Nephron progenitor cell (in vitro differentiated cells): ENCODE data around the gene ZSCAN1.

ENCODE experiments used
- DNase-seq: peaks from one replicate; pipeline ENCODE4 v3.0.0; 2021
- H3K27ac Mint-ChIP-seq: 2 replicates; pipeline ENCODE4 v1.8.0; 2021; ENCODE audit warnings: mild to moderate bottlenecking, moderate library complexity, mixed read lengths
- H3K27me3 Mint-ChIP-seq: 2 replicates; pipeline ENCODE4 v1.8.0; 2021; ENCODE audit warnings: mild to moderate bottlenecking, low read depth, mixed read lengths; ENCODE audit not compliant: poor library complexity
- H3K36me3 Mint-ChIP-seq: 2 replicates; pipeline ENCODE4 v1.8.0; 2021; ENCODE audit warnings: low read depth, mixed read lengths
- H3K4me1 Mint-ChIP-seq: 2 replicates; pipeline ENCODE4 v1.8.0; 2021; ENCODE audit warnings: mixed read lengths
- H3K4me3 Mint-ChIP-seq: 2 replicates; pipeline ENCODE4 v1.8.0; 2021; ENCODE audit warnings: mild to moderate bottlenecking, moderate library complexity, mixed read lengths
- H3K9me3 Mint-ChIP-seq: 2 replicates; pipeline ENCODE4 v1.8.0; 2021; ENCODE audit warnings: mild to moderate bottlenecking, moderate library complexity, mixed read lengths
- CTCF ChIP-seq: fragments of 200-600 bp; sonication (generic); IDR thresholded peaks from 2 replicates; pipeline ENCODE4 v1.5.0; 2021; ENCODE audit warnings: antibody characterized with exemption

The ZSCAN1 gene

GRCh38 chr19:58035863-58036262 is 2.0 kb downstream of the ZSCAN1 start:
- H3K27ac Mint-ChIP-seq, result no peak overlapping the region
- peaks cover 4% of the 10 kb centered on the region for H3K27me3 Mint-ChIP-seq
- H3K4me3 Mint-ChIP-seq, result peak overlapping the region; percentile 32
- H3K9me3 Mint-ChIP-seq, result peaks cover 72% of the 10 kb centered on the region
- DNase-seq, result no peak
- H3K4me1 Mint-ChIP-seq, result peaks cover 16% of the 10 kb centered on the region
- TF ChIP-seq CTCF, result no peak
- H3K36me3 Mint-ChIP-seq, result peaks cover 29% of the 10 kb centered on the region

- peaks cover 84% of the 10 kb centered on the region for H3K9me3 Mint-ChIP-seq
- no peak for TF ChIP-seq CTCF
- peaks cover 35% of the 10 kb centered on the region for H3K36me3 Mint-ChIP-seq
- peak overlapping the region; percentile 49 for H3K27ac Mint-ChIP-seq
- peaks cover 16% of the 10 kb centered on the region for H3K4me1 Mint-ChIP-seq
- DNase-seq, result no peak
- H3K4me3 Mint-ChIP-seq, result no peak overlapping the region
- H3K27me3 Mint-ChIP-seq, result peaks cover 16% of the 10 kb centered on the region
Measured at GRCh38 chr19:58037927-58038687, 4.3 kb downstream of the ZSCAN1 start.

GRCh38 chr19:58038688-58039204 is 4.9 kb downstream of the ZSCAN1 start:
- no peak for DNase-seq
- H3K4me1 Mint-ChIP-seq, result peaks cover 16% of the 10 kb centered on the region
- H3K27ac Mint-ChIP-seq, result no peak overlapping the region
- H3K27me3 Mint-ChIP-seq, result peaks cover 18% of the 10 kb centered on the region
- no peak overlapping the region for H3K4me3 Mint-ChIP-seq
- TF ChIP-seq CTCF, result no peak
- peaks cover 35% of the 10 kb centered on the region for H3K36me3 Mint-ChIP-seq
- H3K9me3 Mint-ChIP-seq, result peaks cover 84% of the 10 kb centered on the region

GRCh38 chr19:58040751-58041525 is 7.1 kb downstream of the ZSCAN1 start:
- TF ChIP-seq CTCF, result no peak
- Mint-ChIP-seq H3K27ac (no peak overlapping the region), H3K4me1 (peaks cover 8% of the 10 kb centered on the region), H3K9me3 (peaks cover 87% of the 10 kb centered on the region), H3K36me3 (peaks cover 22% of the 10 kb centered on the region), H3K4me3 (no peak overlapping the region), H3K27me3 (peaks cover 23% of the 10 kb centered on the region)
- no peak for DNase-seq

- Mint-ChIP-seq H3K4me3 (no peak overlapping the region), H3K36me3 (peaks cover 10% of the 10 kb centered on the region), H3K27ac (no peak overlapping the region), H3K4me1 (peaks cover 8% of the 10 kb centered on the region), H3K9me3 (peaks cover 86% of the 10 kb centered on the region), H3K27me3 (peaks cover 23% of the 10 kb centered on the region)
- no peak for TF ChIP-seq CTCF
- no peak for DNase-seq
Measured at GRCh38 chr19:58042495-58043340, 8.9 kb downstream of the ZSCAN1 start.
